ENCODE data around the gene CHST11.

Gene CHST11

GRCh38 chr12:104423273-104423672 is 33.5 kb upstream of the CHST11 start:
- Histone ChIP-seq H3K9ac (ENCODE audit: insufficient read length) (no peak overlapping the region), H3K36me3 (ENCODE audit: insufficient read depth, low read length) (no peaks in the 10 kb centered on the region), H3K4me3 (no peak overlapping the region), H3K27ac (no peak overlapping the region), H3K9me3 (ENCODE audit: low read depth, low read length) (no peaks in the 10 kb centered on the region)
- TF ChIP-seq EZH2 (IDR thresholded peaks at IDR 0.05): no peak
- TF ChIP-seq FOXP2 (optimal IDR thresholded peaks at IDR 0.05; ENCODE audit: control extremely low read depth, extremely low read length, insufficient read depth): no peak
- no peak for TF ChIP-seq POLR2AphosphoS5 (IDR thresholded peaks at IDR 0.05; ENCODE audit: borderline replicate concordance, low read depth, low read length)
- no peak for DNase-seq (ENCODE audit: low read depth, low spot score)

GRCh38 chr12:104423809-104424208 is 32.9 kb upstream of the CHST11 start:
- Histone ChIP-seq H3K9ac (ENCODE audit: insufficient read length) (no peak overlapping the region), H3K9me3 (ENCODE audit: low read depth, low read length) (no peaks in the 10 kb centered on the region), H3K36me3 (ENCODE audit: insufficient read depth, low read length) (no peaks in the 10 kb centered on the region), H3K4me3 (no peak overlapping the region), H3K27ac (no peak overlapping the region)
- no peak for TF ChIP-seq EZH2 (IDR thresholded peaks at IDR 0.05)
- no peak for TF ChIP-seq POLR2AphosphoS5 (IDR thresholded peaks at IDR 0.05; ENCODE audit: borderline replicate concordance, low read depth, low read length)
- TF ChIP-seq FOXP2 (optimal IDR thresholded peaks at IDR 0.05; ENCODE audit: control extremely low read depth, extremely low read length, insufficient read depth): no peak
- DNase-seq (ENCODE audit: low read depth, low spot score): no peak

- no peak for DNase-seq (ENCODE audit: low read depth, low spot score)
- Histone ChIP-seq H3K9me3 (ENCODE audit: low read depth, low read length) (no peaks in the 10 kb centered on the region), H3K4me3 (no peak overlapping the region), H3K9ac (ENCODE audit: insufficient read length) (no peak overlapping the region), H3K36me3 (ENCODE audit: insufficient read depth, low read length) (no peaks in the 10 kb centered on the region), H3K27ac (no peak overlapping the region)
- no peak for TF ChIP-seq EZH2 (IDR thresholded peaks at IDR 0.05)
- TF ChIP-seq FOXP2 (optimal IDR thresholded peaks at IDR 0.05; ENCODE audit: control extremely low read depth, extremely low read length, insufficient read depth): no peak
- TF ChIP-seq POLR2AphosphoS5 (IDR thresholded peaks at IDR 0.05; ENCODE audit: borderline replicate concordance, low read depth, low read length): no peak
These were observed 31.8 kb upstream of the CHST11 start for GRCh38 chr12:104424955-104425354.

- Histone ChIP-seq H3K9me3 (ENCODE audit: low read depth, low read length) (no peaks in the 10 kb centered on the region), H3K27ac (no peak overlapping the region), H3K4me3 (no peak overlapping the region), H3K36me3 (ENCODE audit: insufficient read depth, low read length) (no peaks in the 10 kb centered on the region), H3K9ac (ENCODE audit: insufficient read length) (no peak overlapping the region)
- TF ChIP-seq FOXP2 (optimal IDR thresholded peaks at IDR 0.05; ENCODE audit: control extremely low read depth, extremely low read length, insufficient read depth): no peak
- no peak for TF ChIP-seq EZH2 (IDR thresholded peaks at IDR 0.05)
- TF ChIP-seq POLR2AphosphoS5 (IDR thresholded peaks at IDR 0.05; ENCODE audit: borderline replicate concordance, low read depth, low read length): no peak
- no peak for DNase-seq (ENCODE audit: low read depth, low spot score)
These were observed 31.1 kb upstream of the CHST11 start for GRCh38 chr12:104425614-104426013.

- no peaks in the 10 kb centered on the region for H3K9me3 ChIP-seq (ENCODE audit: low read depth, low read length)
- no peak overlapping the region for H3K27ac ChIP-seq
- H3K9ac ChIP-seq (ENCODE audit: insufficient read length): no peak overlapping the region
- no peaks in the 10 kb centered on the region for H3K36me3 ChIP-seq (ENCODE audit: insufficient read depth, low read length)
- H3K4me3 ChIP-seq: no peak overlapping the region
- DNase-seq (ENCODE audit: low read depth, low spot score): no peak
- TF ChIP-seq EZH2 (IDR thresholded peaks at IDR 0.05) (no peak), POLR2AphosphoS5 (IDR thresholded peaks at IDR 0.05; ENCODE audit: borderline replicate concordance, low read depth, low read length) (no peak)
These were observed 29.7 kb upstream of the CHST11 start for GRCh38 chr12:104426926-104427546.

GRCh38 chr12:104427547-104427938 is 29.2 kb upstream of the CHST11 start:
- H3K9ac ChIP-seq (ENCODE audit: insufficient read length): no peak overlapping the region
- no peak for TF ChIP-seq FOXP2 (optimal IDR thresholded peaks at IDR 0.05; ENCODE audit: control extremely low read depth, extremely low read length, insufficient read depth)
- TF ChIP-seq EZH2 (IDR thresholded peaks at IDR 0.05): no peak
- TF ChIP-seq POLR2AphosphoS5 (IDR thresholded peaks at IDR 0.05; ENCODE audit: borderline replicate concordance, low read depth, low read length): no peak
- H3K36me3 ChIP-seq (ENCODE audit: insufficient read depth, low read length): no peaks in the 10 kb centered on the region
- H3K4me3 ChIP-seq: no peak overlapping the region
- no peaks in the 10 kb centered on the region for H3K9me3 ChIP-seq (ENCODE audit: low read depth, low read length)
- no peak for DNase-seq (ENCODE audit: low read depth, low spot score)
- no peak overlapping the region for H3K27ac ChIP-seq

- Histone ChIP-seq H3K9ac (ENCODE audit: insufficient read length) (no peak overlapping the region), H3K36me3 (ENCODE audit: insufficient read depth, low read length) (no peaks in the 10 kb centered on the region), H3K27ac (no peak overlapping the region), H3K4me3 (no peak overlapping the region), H3K9me3 (ENCODE audit: low read depth, low read length) (no peaks in the 10 kb centered on the region)
- no peak for TF ChIP-seq POLR2AphosphoS5 (IDR thresholded peaks at IDR 0.05; ENCODE audit: borderline replicate concordance, low read depth, low read length)
- TF ChIP-seq FOXP2 (optimal IDR thresholded peaks at IDR 0.05; ENCODE audit: control extremely low read depth, extremely low read length, insufficient read depth): no peak
- TF ChIP-seq EZH2 (IDR thresholded peaks at IDR 0.05): no peak
- no peak for DNase-seq (ENCODE audit: low read depth, low spot score)
These were observed 23.7 kb upstream of the CHST11 start for GRCh38 chr12:104433061-104433460.

GRCh38 chr12:104434129-104434528 is 22.6 kb upstream of the CHST11 start:
- no peak overlapping the region for H3K27ac ChIP-seq
- H3K4me3 ChIP-seq: no peak overlapping the region
- no peaks in the 10 kb centered on the region for H3K36me3 ChIP-seq (ENCODE audit: insufficient read depth, low read length)
- no peak overlapping the region for H3K9ac ChIP-seq (ENCODE audit: insufficient read length)
- no peaks in the 10 kb centered on the region for H3K9me3 ChIP-seq (ENCODE audit: low read depth, low read length)
- no peak for TF ChIP-seq EZH2 (IDR thresholded peaks at IDR 0.05)
- no peak for TF ChIP-seq FOXP2 (optimal IDR thresholded peaks at IDR 0.05; ENCODE audit: control extremely low read depth, extremely low read length, insufficient read depth)
- TF ChIP-seq POLR2AphosphoS5 (IDR thresholded peaks at IDR 0.05; ENCODE audit: borderline replicate concordance, low read depth, low read length): no peak
- DNase-seq (ENCODE audit: low read depth, low spot score): no peak

- no peaks in the 10 kb centered on the region for H3K9me3 ChIP-seq (ENCODE audit: low read depth, low read length)
- no peak overlapping the region for H3K9ac ChIP-seq (ENCODE audit: insufficient read length)
- H3K36me3 ChIP-seq (ENCODE audit: insufficient read depth, low read length): no peaks in the 10 kb centered on the region
- TF ChIP-seq POLR2AphosphoS5 (IDR thresholded peaks at IDR 0.05; ENCODE audit: borderline replicate concordance, low read depth, low read length): no peak
- no peak for TF ChIP-seq EZH2 (IDR thresholded peaks at IDR 0.05)
- no peak for TF ChIP-seq FOXP2 (optimal IDR thresholded peaks at IDR 0.05; ENCODE audit: control extremely low read depth, extremely low read length, insufficient read depth)
- no peak overlapping the region for H3K27ac ChIP-seq
- no peak for DNase-seq (ENCODE audit: low read depth, low spot score)
- H3K4me3 ChIP-seq: no peak overlapping the region
These were observed 21.6 kb upstream of the CHST11 start for GRCh38 chr12:104435175-104435574.
